Measurements from ENCODE around the gene ZBTB20. TPM values are rescaled to one million over a fixed set of nuclear protein-coding genes. Genes with fewer than 3 reads are reported as not detected.

ZBTB20 gene
- total and polyA plus RNA-seq, 2 of the 4 experiments (the other 2 are of a cell fraction): 0.75 to 14.7 TPM

DNA sequence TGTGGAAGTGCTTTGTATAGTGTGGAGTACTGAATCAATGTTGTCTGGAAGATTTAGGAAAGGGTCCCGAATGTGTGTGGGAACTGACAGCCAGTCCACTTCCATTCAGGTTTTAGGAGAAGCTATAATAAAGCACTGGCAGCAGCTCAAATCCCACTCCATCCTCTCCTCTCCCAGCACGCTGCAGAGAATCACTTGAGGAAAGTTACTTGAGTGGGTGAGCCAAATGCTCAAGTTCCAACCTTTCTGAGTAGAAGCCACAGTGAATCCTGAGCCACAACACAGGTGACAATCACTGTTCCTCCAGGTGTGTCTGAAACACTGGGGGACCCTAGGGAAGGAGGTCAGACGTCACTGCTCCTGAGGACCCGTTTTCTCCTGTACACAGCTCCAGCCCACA, 746.7 kb downstream of the ZBTB20 start:
- no TSS peak for BruUV-seq (replicated peaks)
- CTCF ChIA-PET: interaction anchor here (1.2 to 1.3 kb wide), 3 partner anchors 9 to 19 kb away, joined by 4 to 7 read pairs (median 6); no protein-coding TSS in a partner anchor
- no peak overlapping the region for H3K9ac ChIP-seq (ENCODE audit: low read depth, low read length)

More for the DNA sequence above, 746.7 kb downstream of the ZBTB20 start:
- no peaks in the 10 kb centered on the region for H3K9me3 ChIP-seq (ENCODE audit: control insufficient read depth, insufficient read depth, low read length)
- no peaks in the 10 kb centered on the region for H3K27me3 ChIP-seq (ENCODE audit: control insufficient read depth, insufficient read depth, low read length)
- H3K18ac ChIP-seq (ENCODE audit: low read depth, low read length): no peak overlapping the region
- no peaks in the 10 kb centered on the region for H4K20me1 ChIP-seq (ENCODE audit: insufficient read depth, low read length)
- H2BK20ac ChIP-seq (ENCODE audit: low read depth, low read length): no peak overlapping the region
- H2AFZ ChIP-seq (replicated peaks; ENCODE audit: low read length, poor library complexity): no peak overlapping the region
- H2BK120ac ChIP-seq (ENCODE audit: low read depth, low read length): no peak overlapping the region
- no peak overlapping the region for H3K4ac ChIP-seq (ENCODE audit: low read depth, low read length)
- peaks cover 8 to 16% of the 10 kb centered on the region in 2 experiments for H3K79me1 ChIP-seq (ENCODE audit: low read depth in 1 of 2, low read length in 2 of 2)
- no peak overlapping the region for H3K4me3 ChIP-seq (ENCODE audit: insufficient read depth, low read depth, low read length)
- TF ChIP-seq FOS (IDR thresholded peaks at IDR 0.05; ENCODE audit: low read depth, low read length) (no peak), RFX5 (IDR thresholded peaks at IDR 0.05; ENCODE audit: low read depth, low read length) (no peak), MXI1 (IDR thresholded peaks at IDR 0.05; ENCODE audit: borderline replicate concordance, low read depth, low read length) (no peak), CHD1 (IDR thresholded peaks at IDR 0.05; ENCODE audit: low read depth, low read length) (no peak)
- POLR2A ChIA-PET (ENCODE audit: unreplicated experiment): interaction anchor here (0.7 kb wide), 1 partner anchor 570 kb away, joined by 8 read pairs; no protein-coding TSS in a partner anchor
- H3K56ac ChIP-seq (ENCODE audit: extremely low read depth, insufficient read depth, low read length): no peak overlapping the region
- H3K4me1 ChIP-seq (ENCODE audit: control insufficient read depth, insufficient read depth, low read length): peaks cover 4% of the 10 kb centered on the region
- peaks cover 3% of the 10 kb centered on the region; the same call in 1 of the 2 replicates for H3K9me1 ChIP-seq (ENCODE audit: insufficient read depth, low read length)
- H2BK15ac ChIP-seq (ENCODE audit: low read depth, low read length): no peak overlapping the region
- no peak overlapping the region for H3K4me2 ChIP-seq (ENCODE audit: low read depth, low read length)
- DNase-seq (no peak), ATAC-seq (ENCODE audit: low read depth) (no peak)
- H2BK5ac ChIP-seq (ENCODE audit: low read depth, low read length, poor library complexity, severe bottlenecking): no peak overlapping the region
- H3K27ac ChIP-seq (ENCODE audit: insufficient read depth, low read length): no peak overlapping the region
- 0 out of 2 replicates have a peak overlapping the region, but pooled peaks have one; percentile 28 for H3K14ac ChIP-seq (replicated peaks; ENCODE audit: low read depth, low read length)
- no peak overlapping the region for H4K5ac ChIP-seq (ENCODE audit: low read depth, low read length)
- in situ Hi-C loops (cut with MboI; ENCODE audit: low sequenced_read_pairs) (no loop called here), intact Hi-C loops (cut with micrococcal nuclease) (no loop called here), dilution Hi-C loops (cut with HindIII; ENCODE audit: low sequenced_read_pairs, unreplicated experiment) (no loop called here)
- H4K91ac ChIP-seq (ENCODE audit: insufficient read depth, low read depth, low read length): no peak overlapping the region
- H3K23ac ChIP-seq (ENCODE audit: low read depth, low read length): no peak overlapping the region
- no CpG with 5 or more reads among the region's 4 CpGs for WGBS, 2 experiments (ENCODE audit: extremely low coverage in 2 of 2, insufficient read length in 1 of 2)
- H3K36me3 ChIP-seq (ENCODE audit: control insufficient read depth, insufficient read depth, low read length): no peaks in the 10 kb centered on the region
- H2AK9ac ChIP-seq (replicated peaks; ENCODE audit: low read depth, low read length, poor library complexity): no peak overlapping the region
- H4K8ac ChIP-seq (ENCODE audit: low read depth in 2 of 2, low read length in 2 of 2): peak overlapping the region in 1 of 2 experiments; percentile 11; a peak in 1 of 4 replicates
- peak overlapping the region; percentile 48; the same call in 1 of the 2 replicates for H2AK5ac ChIP-seq (ENCODE audit: low read depth, low read length)

Measured in IMR-90 (cell line).